Activated T-cell treated with anti-CD3 and anti-CD28 coated beads, Interleukin-2, amount 50 U/mL, for 1 hour (primary cell): Measurements from ENCODE around the gene PEX5L.

Experiments used
- DNase-seq: peaks from one replicate; pipeline ENCODE4 v3.0.0-alpha.2; 2020

The PEX5L gene

DNA sequence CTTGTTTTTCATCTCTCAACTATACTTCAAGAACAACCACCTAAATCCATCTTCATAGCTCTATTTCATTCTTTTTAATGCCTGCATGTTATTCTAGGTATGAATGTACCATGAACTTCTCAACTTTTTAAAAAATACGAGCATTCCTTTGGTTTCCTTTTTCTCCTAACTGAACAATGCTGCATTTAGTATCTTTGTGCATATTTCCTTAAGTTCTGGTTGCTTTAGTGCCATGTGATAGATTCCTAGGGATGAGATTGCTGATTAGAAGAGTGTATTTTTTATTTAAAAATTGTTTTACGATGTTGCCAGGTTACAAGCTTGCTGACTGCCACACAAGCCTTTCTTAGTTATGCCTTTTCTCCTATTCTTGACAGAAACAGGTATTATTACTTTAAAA, 34.7 kb downstream of the PEX5L start:
- no peak for DNase-seq

DNA sequence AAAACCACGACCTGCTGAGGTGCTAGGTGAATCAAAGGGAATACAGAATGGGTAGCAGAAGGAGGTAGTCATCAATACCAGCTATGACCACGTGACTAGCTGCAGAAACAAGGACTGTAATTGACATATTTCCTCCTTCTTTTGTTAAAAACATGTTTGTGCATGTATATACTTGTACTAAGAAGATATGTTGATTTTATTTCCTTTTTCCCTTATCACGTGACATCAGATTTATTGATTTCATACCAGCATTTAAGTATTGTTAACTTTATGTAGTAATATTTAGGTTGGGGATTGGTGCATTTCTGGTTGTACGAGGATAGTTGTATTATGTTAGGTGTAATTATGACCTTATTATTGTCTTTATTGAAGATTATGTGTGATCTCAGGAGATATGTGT, 36.2 kb downstream of the PEX5L start:
- no peak for DNase-seq

DNA sequence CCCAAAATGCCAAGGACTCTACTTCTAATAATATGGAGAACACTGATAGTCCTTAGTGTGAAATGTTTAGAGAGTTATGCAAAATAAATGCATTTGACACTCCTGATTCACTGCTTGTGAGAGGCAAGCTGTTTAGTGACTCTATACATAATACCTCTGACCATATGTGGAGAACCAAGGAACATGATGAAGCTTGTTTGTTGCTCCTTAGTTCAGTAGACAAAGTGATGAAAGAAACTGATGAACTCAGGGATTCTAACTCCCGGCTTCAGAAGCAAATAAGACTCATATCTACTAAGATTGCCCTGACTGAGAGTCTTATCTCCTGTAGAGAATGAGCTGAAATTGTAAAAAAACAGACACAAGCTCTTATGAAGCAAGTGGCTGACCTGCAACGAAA, 41.3 kb downstream of the PEX5L start:
- no peak for DNase-seq

DNA sequence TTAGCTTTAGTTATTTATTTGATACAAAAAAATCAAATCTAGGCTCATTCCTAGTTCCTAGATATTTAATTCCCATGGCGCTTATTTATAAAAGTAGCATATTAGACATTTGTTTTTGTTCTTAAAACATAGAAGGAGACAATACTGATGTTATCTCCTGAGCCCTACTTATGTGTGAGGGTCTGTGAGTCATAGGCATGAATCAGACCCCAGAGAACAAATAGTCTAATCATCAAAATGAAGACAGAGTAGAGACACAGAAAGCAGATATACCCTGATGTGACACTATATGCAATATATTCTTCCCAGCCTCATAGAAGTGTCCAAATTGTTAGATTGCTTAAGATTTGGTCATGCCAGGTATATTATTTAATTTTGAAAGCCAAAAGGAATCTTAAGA, 44.9 kb downstream of the PEX5L start:
- no peak for DNase-seq

DNA sequence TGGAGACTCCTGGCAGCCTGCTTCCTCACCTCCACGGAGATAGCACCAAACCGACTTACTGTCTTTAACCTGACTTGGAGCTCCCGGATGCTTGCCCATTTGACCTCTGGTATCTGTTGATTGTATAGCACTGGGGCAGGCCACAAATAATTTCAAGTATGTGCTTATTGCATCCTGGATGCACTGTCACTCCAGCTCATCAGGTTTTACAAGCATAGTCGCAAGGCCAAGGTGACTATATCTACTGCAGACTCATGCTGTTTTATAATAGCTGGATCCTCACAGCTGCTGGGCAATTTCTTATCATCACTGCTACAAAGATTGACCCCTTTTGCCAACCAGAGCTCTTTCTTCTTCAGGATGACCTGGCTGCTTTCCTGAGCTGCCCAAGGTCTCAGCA, 45.6 kb downstream of the PEX5L start:
- DNase-seq, result no peak

DNA sequence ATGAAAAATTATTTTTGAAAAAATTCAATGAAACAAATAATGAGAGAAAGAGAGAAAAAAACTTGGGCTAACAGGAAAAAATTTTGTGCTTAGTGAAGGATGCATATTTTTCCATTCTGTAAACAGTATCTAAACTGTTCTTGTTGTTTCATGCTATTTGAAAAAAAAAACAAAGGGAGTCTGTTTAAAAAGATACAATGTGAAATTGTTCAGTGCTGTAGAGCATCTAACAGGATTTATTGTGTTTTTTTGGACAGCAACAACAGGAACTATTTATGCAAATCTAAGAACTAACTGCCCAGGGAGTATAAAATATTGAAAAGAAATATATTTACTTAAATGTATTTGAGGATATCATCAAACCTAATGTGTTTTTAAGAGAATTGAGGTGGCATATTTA, 55.1 kb downstream of the PEX5L start:
- no peak for DNase-seq

DNA sequence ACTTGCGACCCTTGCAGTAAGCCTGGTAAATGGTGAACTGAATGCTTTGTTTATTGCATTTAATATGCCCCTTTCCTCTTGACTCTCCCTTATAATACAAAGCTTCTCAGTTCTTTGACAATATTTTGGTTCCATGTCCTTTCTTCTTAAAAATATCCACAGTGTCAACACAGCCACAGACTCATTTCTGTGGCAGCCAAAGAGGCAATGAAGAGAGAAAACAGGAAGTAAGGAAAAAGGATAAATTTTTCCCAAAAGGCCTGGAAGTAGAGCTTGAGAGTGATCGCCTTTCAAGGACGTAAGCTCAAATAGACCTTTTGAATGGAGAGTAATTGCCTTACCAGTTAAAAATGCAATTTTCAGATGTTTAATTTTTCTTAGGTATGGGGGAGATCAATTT, 59.4 kb downstream of the PEX5L start:
- no peak for DNase-seq

DNA sequence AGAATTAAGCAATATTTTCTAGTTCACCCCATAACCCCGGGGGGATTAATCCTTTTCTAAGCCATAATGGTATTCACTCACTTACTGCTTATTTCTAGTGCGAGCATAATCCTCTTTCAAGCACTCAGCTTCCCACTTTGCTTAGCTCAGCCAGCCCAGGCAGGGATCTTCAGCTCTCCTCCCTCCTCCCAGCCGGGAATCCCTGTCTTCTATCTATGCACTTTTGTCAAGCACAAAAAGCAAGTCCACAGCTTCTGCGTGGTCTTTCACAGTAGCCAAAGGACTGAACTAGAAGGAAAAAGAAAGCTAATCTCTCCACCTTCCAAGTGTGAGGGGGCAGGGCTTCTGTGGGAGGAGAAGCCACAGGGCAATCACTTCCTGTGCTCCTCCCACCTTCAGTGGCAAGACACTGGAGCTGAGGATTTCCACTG, 62.8 kb downstream of the PEX5L start:
- no peak for DNase-seq

DNA sequence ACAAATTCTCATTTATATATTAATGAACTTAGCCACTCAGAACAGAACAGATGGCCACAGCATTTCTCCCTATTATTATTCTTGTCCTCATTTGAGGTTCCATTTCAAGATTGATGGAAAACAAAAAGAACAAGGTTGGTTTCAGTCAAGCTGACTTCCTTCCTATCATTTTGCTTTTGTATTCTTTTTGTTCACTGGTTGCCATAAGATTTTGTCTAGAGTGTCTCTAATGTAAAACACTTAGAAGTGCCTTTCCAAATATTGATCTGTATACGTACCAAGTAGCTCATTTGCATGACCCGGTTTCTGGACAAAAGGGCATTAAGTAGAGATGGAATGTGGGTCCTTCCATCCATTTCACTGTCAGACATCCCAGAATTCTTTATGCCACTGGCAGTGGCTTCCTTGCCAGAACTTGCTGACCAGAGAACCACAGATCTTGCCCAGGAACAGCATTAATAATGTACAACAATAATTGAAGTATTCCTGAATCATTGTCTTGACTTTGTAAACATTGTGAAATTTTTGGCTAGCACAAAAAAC, 63.8 kb downstream of the PEX5L start:
- no peak for DNase-seq

DNA sequence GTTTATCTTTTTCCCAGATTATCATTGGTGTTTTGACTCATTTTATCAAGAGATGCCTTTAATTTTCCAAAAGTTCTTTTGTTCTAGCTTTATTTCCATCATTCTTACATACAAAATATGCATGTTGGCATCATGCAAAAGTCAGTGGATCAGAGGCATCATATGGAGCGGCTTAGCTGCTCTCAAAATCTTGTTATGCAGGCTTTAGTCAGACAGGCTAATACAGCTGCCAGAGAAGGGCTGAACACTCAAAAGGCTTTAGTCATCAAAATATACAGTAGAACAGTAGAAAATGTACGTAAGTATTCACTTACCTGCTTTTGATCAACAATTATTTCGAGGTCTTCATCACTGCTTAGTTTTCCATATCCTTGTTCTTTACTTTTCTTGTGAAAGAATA, 65.5 kb downstream of the PEX5L start:
- DNase-seq, result no peak

DNA sequence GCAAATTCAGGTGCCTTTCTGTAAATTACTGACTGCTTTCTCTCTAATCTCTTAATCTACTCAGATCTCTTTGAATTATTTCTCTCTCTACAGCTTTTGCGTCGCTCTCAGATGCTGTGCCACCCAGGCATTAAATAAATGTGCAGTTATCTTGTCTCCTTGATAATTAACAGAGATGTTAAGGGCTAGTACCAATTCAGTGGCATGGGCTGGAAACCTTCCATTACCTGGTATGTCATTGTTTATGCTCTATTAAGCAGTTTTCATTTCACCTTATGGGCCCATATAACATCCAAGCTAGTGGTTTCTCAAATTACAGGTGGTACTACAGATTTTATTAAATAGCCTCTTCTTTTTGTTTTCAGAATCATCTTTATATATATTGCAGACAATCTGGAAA, 66.0 kb downstream of the PEX5L start:
- DNase-seq, result no peak

DNA sequence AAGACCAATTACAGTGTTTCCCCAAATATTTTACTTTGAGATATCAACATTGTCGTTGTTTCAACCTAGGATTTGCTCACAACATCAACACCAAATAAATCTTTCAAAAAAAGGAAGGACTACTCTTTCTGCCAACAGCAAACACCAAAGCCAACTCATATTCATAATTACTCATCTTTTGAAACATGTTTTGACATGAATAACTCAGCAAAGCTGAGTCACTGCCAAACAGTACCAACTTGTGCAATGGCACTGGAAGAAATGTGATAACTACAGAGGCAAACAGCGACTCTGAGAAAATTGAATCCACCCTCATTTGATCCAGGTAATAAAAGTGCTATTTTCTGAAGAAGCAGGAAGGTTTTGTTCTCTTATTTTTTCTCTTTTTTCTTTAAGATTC, 67.2 kb downstream of the PEX5L start:
- no peak for DNase-seq

DNA sequence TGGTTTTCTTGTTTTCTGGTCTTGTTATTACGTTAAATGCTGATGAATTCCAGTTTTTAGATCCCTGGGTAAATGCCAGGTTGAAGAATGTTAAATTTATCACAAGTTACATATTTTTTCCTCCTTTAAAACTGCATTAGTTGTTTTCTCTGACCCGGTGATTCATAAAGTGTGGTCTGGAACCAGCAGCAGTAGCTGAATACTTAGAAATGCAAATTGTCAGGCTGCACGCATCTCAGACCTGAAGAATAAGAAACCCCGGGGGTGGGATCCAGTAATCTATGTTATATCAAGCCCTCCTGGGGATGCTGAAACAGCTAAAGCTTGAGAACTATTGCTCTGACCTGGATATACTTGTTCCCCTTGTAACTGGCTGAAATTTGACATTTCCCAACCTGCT, 69.1 kb downstream of the PEX5L start:
- DNase-seq, result no peak

DNA sequence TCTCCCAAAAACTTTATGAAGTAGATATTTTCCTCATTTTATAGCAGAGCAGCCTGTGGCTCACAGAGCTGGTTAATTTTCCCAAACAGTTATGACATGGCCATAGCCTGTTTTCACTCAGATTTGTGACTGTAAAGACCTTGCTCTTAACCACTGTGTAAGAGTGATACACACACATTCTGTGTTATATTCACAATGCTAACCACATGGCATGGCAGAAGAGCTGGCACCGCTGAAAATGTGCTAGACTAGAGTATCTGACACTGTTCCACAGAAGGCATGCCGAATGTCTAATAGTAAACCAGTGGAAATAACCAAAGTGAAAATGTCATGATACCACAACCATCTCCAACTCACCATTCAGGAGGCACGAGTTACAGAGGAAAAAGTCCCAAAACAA, 71.8 kb downstream of the PEX5L start:
- no peak for DNase-seq

DNA sequence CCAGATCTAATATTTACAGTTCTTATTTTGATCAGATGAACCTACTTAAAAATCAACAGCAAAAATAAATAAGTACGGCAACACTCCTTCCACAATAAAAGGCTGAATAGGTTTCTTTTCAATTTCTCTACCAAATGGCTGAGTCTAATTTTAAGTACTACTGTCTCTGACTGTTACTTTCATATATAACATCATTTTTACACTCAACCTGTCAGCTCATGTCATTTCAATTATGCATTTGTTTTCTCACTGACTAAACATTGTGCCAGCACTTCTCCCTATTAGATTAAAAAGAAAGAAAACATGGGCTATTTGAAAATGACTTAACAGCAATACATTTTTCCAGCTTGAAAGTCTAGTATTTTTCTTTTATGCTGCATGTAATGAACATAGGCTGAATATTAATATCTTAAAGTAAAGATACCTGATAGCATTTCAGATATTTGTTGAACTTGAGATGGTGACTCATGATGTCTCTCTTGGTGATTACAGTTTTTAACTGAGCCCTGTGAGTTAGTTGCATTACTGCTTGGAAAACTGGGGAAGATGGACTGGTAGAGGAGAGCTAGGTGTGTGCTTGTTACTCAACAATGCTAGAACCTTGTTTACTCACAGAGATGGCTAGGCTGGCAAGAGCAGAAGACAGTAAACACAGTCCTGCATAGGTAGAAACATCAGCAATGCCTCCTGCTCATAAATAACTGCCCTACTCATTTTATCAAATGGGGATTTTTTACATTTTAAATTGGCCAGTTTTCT, 73.9 kb downstream of the PEX5L start:
- DNase-seq, result no peak

DNA sequence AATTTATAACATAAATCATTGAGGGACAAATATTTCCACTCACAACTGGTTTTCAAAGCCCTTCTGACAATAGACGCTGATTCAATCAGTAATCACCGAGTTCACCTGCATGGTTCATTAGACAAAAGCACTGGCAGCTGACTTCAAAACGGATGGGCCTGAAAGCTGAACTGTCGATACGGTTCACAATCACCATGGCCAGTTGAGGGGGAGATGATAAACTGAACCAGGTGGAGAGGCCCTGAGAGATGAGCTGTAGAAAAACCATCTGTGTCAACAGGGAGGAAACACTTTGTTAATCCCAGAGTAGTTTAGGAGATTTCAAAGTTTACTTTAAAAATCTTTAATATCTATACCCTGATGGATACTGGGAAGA, 75.0 kb downstream of the PEX5L start:
- no peak for DNase-seq

DNA sequence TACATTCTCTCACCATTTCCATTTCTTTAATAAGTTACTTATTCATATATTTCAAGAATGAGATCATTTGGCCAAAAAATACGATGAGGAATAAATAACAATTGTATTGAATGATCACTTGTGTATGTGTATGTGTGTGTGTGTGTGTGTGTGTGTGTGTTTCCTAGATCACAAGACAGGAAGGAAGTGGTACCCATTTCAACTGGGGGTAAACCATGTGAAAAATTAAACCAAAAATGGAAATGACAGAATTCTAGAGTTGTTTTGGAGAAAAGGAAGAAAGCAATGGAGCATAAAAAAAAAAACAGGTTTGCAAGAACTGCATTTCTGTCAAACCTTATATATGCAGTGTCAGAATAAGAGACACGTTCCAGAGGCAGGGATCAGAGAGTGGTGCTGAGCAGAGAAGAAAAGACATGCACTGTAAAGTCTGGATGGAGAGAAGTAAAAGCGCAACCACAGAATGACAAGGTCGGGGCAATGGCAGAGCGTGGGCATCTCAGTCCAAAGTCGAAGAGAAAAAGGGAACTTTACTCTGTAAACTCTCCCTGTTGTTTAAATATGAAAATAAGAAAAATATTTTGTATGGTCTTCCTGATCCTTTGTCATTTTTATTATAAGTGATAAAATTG, 75.5 kb downstream of the PEX5L start:
- DNase-seq, result no peak

DNA sequence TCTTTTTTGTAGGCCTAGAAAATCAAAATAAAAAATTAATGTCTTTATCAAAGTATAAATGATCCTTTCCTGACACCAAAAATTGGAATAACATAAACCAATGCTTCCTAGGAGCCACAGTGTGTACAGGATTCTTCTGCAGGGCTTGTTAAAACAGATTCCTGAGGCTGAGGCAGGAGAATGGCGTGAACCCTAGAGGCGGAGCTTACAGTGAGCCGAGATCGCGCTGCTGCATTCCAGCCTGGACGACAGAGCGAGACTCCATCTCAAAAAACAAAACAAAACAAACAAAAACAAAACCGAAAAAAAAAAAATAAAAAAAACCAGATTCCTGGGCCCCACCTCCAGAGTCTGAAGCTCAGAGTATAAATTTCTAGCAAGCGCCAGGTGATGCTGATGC, 78.0 kb downstream of the PEX5L start:
- no peak for DNase-seq

DNA sequence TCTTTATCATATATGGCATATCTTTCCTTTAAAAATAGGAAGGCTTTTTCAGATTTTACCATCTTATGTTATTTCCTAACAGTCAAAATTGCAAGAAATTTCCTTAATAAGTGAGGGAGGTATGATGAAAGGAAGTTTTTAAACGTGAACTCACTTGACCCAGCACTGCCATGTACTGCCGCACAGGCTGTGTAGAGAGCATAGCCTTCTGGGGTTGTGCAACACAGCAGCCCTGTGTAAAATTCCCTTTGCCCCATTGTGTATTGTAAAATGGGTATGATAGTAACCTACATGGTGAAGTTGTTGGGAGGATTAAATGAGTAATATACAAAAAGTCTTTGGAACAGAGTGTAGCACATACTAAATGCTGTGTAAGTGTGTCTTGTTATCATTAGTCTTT, 78.6 kb downstream of the PEX5L start:
- no peak for DNase-seq

DNA sequence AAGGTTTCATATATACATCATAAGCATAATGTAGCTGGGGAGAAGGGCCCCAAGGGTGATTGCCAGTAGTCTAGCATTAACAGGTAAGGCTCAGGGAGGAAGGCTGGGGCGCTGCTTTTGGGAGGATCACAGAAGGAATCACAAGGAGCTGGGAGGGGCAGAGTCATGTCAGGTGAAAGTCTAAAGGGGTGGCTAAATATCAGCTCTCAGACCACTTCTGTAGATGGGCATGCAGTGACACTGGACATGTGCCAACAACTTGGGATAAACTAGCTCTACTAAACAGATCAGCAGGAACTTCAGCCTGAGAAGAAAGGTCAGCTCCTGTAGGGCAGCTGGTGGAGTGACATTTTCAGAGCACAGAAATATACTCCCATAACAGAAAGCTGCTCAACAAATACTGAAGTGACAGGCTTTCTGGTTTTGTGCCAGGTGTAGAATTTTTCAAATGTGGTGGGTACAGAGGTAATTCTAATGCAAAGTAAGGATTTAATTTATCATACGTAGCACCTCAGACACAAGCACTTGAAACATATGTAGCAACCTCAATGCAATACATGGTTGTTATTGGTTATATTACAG, 79.4 kb downstream of the PEX5L start:
- DNase-seq, result no peak

DNA sequence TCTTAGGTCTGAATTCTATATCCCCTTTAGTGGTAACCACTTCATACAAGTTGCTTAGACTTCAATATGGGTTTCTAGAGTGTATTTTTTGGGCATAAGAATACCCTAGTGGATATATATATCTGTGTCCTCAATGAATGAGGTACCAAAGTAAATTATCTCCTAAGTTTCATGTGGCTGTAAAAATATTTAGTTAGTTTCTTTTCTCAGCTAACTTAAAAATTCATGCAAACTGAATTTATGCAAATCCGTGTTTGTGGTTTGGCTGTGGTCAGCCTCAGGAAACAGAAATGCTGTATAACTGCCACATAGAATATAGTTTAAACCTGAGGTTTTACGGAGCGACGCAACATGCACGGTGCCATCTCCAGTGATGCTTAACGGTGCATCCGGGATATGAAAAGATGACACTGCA, 80.3 kb downstream of the PEX5L start:
- no peak for DNase-seq

DNA sequence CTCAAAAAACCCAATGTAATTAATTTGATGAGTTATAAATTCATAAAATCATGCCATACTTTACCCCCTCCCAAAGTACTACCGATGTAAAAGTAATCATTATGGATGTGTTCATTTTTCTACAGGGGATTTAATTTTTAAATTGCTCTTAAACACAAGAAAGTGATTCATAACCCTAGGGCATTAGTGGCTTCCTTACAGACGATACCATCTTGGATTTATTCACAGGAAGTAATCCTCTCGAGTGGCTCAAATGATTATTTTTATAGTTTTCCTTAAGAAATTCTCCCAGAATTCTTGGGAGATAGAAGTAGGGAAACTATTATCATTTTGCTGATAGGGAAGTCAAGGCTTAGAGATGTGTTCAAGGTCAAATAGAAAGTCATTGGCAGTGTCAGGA, 80.9 kb downstream of the PEX5L start:
- no peak for DNase-seq

DNA sequence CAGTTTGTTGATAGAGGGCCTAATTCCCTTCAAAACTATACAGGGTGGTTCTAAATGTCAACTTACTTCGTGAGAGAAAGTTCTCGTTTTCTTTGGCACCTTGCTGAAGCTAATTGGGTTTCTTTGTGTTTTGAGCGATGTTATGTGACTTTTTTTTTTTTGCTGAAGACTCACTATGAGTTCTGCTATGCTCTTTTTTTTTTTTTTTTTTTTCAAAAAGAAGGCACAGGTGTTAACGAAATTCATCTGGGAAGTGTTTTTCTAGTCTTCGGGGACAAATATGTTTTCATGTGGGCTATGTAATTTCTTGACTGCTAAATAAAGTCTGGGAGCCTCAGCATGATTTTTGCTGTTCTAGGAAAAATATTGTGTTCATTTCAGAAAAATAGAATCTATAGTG, 81.5 kb downstream of the PEX5L start:
- DNase-seq, result no peak
